Neutrophil (primary cell): ENCODE measurements around the gene WDTC1.
A peak's percentile ranks its signal among the peaks of the same experiment; 100 is the strongest.
"Not testable (repeated sequence)": the region's sequence is repeated elsewhere in the genome, so short reads cannot be mapped to it uniquely, and the experiment has no call there.

Source experiments
- H3K27ac ChIP-seq: fragments of 200-600 bp; sonication (generic); 2 replicates; pipeline ENCODE4 v1.5.1; 2016; ENCODE audit warnings: mild to moderate bottlenecking, moderate library complexity
- H3K27me3 ChIP-seq: fragments of 200-600 bp; sonication (generic); 2 replicates; pipeline ENCODE4 v1.6.0; 2016; ENCODE audit warnings: mild to moderate bottlenecking
- H3K36me3 ChIP-seq: fragments of 200-600 bp; sonication (generic); 2 replicates; pipeline ENCODE4 v1.5.1; 2017
- H3K4me1 ChIP-seq, 2 experiments: fragments of 200-600 bp in 1 of 2; sonication (generic) in 1 of 2; 1 replicate in 1 of 2; 2 replicates in 1 of 2; pipeline versions ENCODE4 v1.5.1 to v1.6.1; 2013 to 2016; ENCODE audit warnings: low read depth in 1 of 2, low read length in 1 of 2, mild to moderate bottlenecking in 1 of 2, moderate library complexity in 1 of 2; ENCODE audit not compliant: control insufficient read depth in 1 of 2, insufficient read depth in 1 of 2
- H3K4me3 ChIP-seq, 2 experiments: fragments of 200-600 bp in 1 of 2; sonication (generic) in 1 of 2; 1 replicate in 1 of 2; 2 replicates in 1 of 2; pipeline ENCODE4 v1.5.1; 2013 to 2016; ENCODE audit warnings: low read depth in 1 of 2, low read length in 1 of 2, mild to moderate bottlenecking in 1 of 2, moderate library complexity in 1 of 2
- H3K9me3 ChIP-seq: fragments of 200-600 bp; sonication (generic); 2 replicates; pipeline ENCODE4 v1.5.1; 2016
- CTCF ChIP-seq: fragments of 200-600 bp; sonication (generic); IDR thresholded peaks from 2 replicates; pipeline ENCODE4 v1.5.1; 2016; ENCODE audit warnings: antibody characterized with exemption

The WDTC1 gene

GRCh38 chr1:27269276-27269675, 34.8 kb downstream of the WDTC1 start:
- no peak for TF ChIP-seq CTCF
- H3K4me1 ChIP-seq = peaks cover 3 to 5% of the 10 kb centered on the region in 2 experiments
- no peak overlapping the region for H3K4me3 ChIP-seq
- peaks cover 39% of the 10 kb centered on the region for H3K36me3 ChIP-seq
- no peak overlapping the region for H3K27ac ChIP-seq
- H3K27me3 ChIP-seq = no peaks in the 10 kb centered on the region
- H3K9me3 ChIP-seq = no peaks in the 10 kb centered on the region

GRCh38 chr1:27274204-27274603, 39.8 kb downstream of the WDTC1 start:
- Histone ChIP-seq H3K27ac (peak overlapping the region; percentile 86), H3K9me3 (no peaks in the 10 kb centered on the region), H3K4me3 (no peak overlapping the region), H3K36me3 (peaks cover 7% of the 10 kb centered on the region), H3K27me3 (no peaks in the 10 kb centered on the region), H3K4me1 (peaks cover 37 to 47% of the 10 kb centered on the region in 2 experiments)
- TF ChIP-seq CTCF = no peak

GRCh38 chr1:27275696-27276095, 41.3 kb downstream of the WDTC1 start:
- H3K36me3 ChIP-seq = peaks cover 7% of the 10 kb centered on the region
- no peak for TF ChIP-seq CTCF
- no peaks in the 10 kb centered on the region for H3K27me3 ChIP-seq
- H3K27ac ChIP-seq = peak overlapping the region; percentile 86
- peaks cover 37 to 47% of the 10 kb centered on the region in 2 experiments for H3K4me1 ChIP-seq
- H3K9me3 ChIP-seq = no peaks in the 10 kb centered on the region
- peak overlapping the region; percentile 40 to 51 for H3K4me3 ChIP-seq

- H3K36me3 ChIP-seq = peaks cover 65% of the 10 kb centered on the region
Observed at GRCh38 chr1:27284425-27285273, 50.2 kb downstream of the WDTC1 start.

GRCh38 chr1:27285274-27285660, 50.8 kb downstream of the WDTC1 start:
- H3K9me3 ChIP-seq = no peaks in the 10 kb centered on the region
- H3K4me1 ChIP-seq = no peaks in the 10 kb centered on the region
- no peak for TF ChIP-seq CTCF
- H3K27me3 ChIP-seq = no peaks in the 10 kb centered on the region
- peaks cover 71% of the 10 kb centered on the region for H3K36me3 ChIP-seq
- H3K27ac ChIP-seq = no peak overlapping the region
- H3K4me3 ChIP-seq = no peak overlapping the region

More at GRCh38 chr1:27284425-27285273, 50.2 kb downstream of the WDTC1 start:
- Histone ChIP-seq H3K27ac (no peak overlapping the region), H3K27me3 (no peaks in the 10 kb centered on the region), H3K4me1 (no peaks in the 10 kb centered on the region), H3K9me3 (no peaks in the 10 kb centered on the region), H3K4me3 (no peak overlapping the region)
- peak; percentile 68 for TF ChIP-seq CTCF

- H3K9me3 ChIP-seq, H3K4me3 ChIP-seq, H3K27ac ChIP-seq, H3K27me3 ChIP-seq, H3K4me1 ChIP-seq: not testable (repeated sequence)
- H3K36me3 ChIP-seq = peaks cover 77% of the 10 kb centered on the region
Observed at GRCh38 chr1:27285821-27286220, 51.4 kb downstream of the WDTC1 start.

GRCh38 chr1:27289125-27289524, 54.7 kb downstream of the WDTC1 start:
- H3K4me1 ChIP-seq, H3K9me3 ChIP-seq, H3K4me3 ChIP-seq, H3K27ac ChIP-seq, H3K27me3 ChIP-seq: not testable (repeated sequence)
- peaks cover 84% of the 10 kb centered on the region for H3K36me3 ChIP-seq
